DOHH2 (cell line): ENCODE results near the gene SLC47A1.

Experiments used
- H3F3A ChIP-seq: fragments of 200-600 bp; sonication (generic), shearing (Covaris generic); 2 replicates; pipeline ENCODE4 v1.6.0; 2016; ENCODE audit warnings: antibody characterized with exemption, mild to moderate bottlenecking; ENCODE audit not compliant: control insufficient read depth, insufficient read depth
- H3K27ac ChIP-seq: fragments of 200-600 bp; sonication (generic); 2 replicates; pipeline ENCODE4 v1.5.1; 2014; ENCODE audit warnings: low read depth, mild to moderate bottlenecking, low read length, moderate library complexity
- H3K27me3 ChIP-seq: fragments of 200-600 bp; sonication (generic); 2 replicates; pipeline ENCODE4 v1.6.1; 2014; ENCODE audit warnings: mild to moderate bottlenecking, low read length, mixed read lengths; ENCODE audit not compliant: control insufficient read depth
- H3K36me3 ChIP-seq: fragments of 200-600 bp; sonication (generic); 2 replicates; pipeline ENCODE4 v1.6.1; 2014; ENCODE audit warnings: mild to moderate bottlenecking, low read length, moderate library complexity, mixed read lengths; ENCODE audit not compliant: control insufficient read depth
- H3K4me1 ChIP-seq: fragments of 200-600 bp; sonication (generic); 2 replicates; pipeline ENCODE4 v1.6.1; 2014; ENCODE audit warnings: mild to moderate bottlenecking, low read length, mixed read lengths; ENCODE audit not compliant: control insufficient read depth
- H3K4me2 ChIP-seq: fragments of 200-600 bp; sonication (generic); 2 replicates; pipeline ENCODE4 v1.6.0; 2014; ENCODE audit warnings: mild to moderate bottlenecking, low read length, moderate library complexity
- H3K4me3 ChIP-seq: fragments of 200-600 bp; sonication (generic); 2 replicates; pipeline ENCODE4 v1.5.1; 2014; ENCODE audit warnings: mild to moderate bottlenecking, low read length, mixed read lengths
- H3K79me2 ChIP-seq: fragments of 200-600 bp; sonication (generic); 2 replicates; pipeline ENCODE4 v1.6.1; 2014; ENCODE audit warnings: mild to moderate bottlenecking, low read length, mixed read lengths; ENCODE audit not compliant: control insufficient read depth
- H3K9me2 ChIP-seq: fragments of 200-600 bp; sonication (generic); replicated peaks from 2 replicates; pipeline ENCODE4 v1.6.1; 2014; ENCODE audit warnings: mild to moderate bottlenecking, low read length, mixed read lengths; ENCODE audit not compliant: control insufficient read depth
- H3K9me3 ChIP-seq: fragments of 200-600 bp; sonication (generic); 2 replicates; pipeline ENCODE4 v1.6.1; 2014; ENCODE audit warnings: antibody characterized with exemption, low read length, mixed read lengths; ENCODE audit not compliant: control insufficient read depth, insufficient read depth
- H4K20me1 ChIP-seq: fragments of 200-600 bp; sonication (generic); 2 replicates; pipeline ENCODE4 v1.6.0; 2014; ENCODE audit warnings: low read depth, mild to moderate bottlenecking, antibody characterized with exemption, low read length, moderate library complexity; ENCODE audit not compliant: control insufficient read depth, insufficient read depth
- EZH2phosphoT487 ChIP-seq: fragments of 200-600 bp; sonication (generic); IDR thresholded peaks from 2 replicates; pipeline ENCODE4 v1.6.1; 2017; ENCODE audit warnings: borderline replicate concordance, mild to moderate bottlenecking, antibody characterized with exemption, low read length, moderate library complexity, mixed read lengths
- TF ChIP-seq, protein P1 (sequence below): fragments of 200-600 bp; sonication (generic); IDR thresholded peaks from one replicate; pipeline ENCODE4 v1.5.1; 2014; ENCODE audit warnings: antibody characterized with exemption, mild to moderate bottlenecking, low read depth, low read length; ENCODE audit not compliant: poor library complexity, severe bottlenecking

The SLC47A1 gene

DNA sequence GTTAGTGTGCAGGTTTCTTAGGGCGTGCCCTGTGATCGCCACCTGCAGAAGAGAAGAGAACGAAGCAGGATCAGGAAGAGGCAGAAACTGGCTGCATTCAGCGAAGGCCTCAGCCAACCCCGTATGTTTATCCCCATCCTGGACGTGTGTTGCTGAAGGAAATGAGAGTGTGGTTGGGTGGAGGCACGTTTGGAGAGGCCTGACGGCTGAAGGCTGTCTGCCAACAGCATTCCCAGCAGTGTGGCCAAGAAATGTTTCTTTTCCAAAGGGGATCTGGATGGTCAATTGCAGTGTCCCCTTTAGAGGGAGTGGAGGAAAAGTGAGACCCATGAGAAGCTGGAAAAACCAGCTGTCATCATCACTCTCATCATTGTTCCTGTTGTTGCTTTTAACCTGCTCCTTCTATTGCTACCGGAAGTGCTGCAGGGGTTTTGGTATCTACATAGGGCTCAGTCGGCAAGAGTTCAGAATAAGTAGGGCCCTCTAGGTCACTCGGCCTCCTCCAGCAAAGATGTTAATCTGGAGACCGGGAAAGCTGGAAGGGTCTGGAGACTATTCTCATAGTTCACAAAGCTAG is 46.5 kb upstream of the SLC47A1 start:
- H3K4me1 ChIP-seq: no peaks in the 10 kb centered on the region
- H3K9me2 ChIP-seq: no peaks in the 10 kb centered on the region
- TF ChIP-seq EZH2phosphoT487: no peak
- TF ChIP-seq, protein P1, sequence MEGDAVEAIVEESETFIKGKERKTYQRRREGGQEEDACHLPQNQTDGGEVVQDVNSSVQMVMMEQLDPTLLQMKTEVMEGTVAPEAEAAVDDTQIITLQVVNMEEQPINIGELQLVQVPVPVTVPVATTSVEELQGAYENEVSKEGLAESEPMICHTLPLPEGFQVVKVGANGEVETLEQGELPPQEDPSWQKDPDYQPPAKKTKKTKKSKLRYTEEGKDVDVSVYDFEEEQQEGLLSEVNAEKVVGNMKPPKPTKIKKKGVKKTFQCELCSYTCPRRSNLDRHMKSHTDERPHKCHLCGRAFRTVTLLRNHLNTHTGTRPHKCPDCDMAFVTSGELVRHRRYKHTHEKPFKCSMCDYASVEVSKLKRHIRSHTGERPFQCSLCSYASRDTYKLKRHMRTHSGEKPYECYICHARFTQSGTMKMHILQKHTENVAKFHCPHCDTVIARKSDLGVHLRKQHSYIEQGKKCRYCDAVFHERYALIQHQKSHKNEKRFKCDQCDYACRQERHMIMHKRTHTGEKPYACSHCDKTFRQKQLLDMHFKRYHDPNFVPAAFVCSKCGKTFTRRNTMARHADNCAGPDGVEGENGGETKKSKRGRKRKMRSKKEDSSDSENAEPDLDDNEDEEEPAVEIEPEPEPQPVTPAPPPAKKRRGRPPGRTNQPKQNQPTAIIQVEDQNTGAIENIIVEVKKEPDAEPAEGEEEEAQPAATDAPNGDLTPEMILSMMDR: no peak

DNA sequence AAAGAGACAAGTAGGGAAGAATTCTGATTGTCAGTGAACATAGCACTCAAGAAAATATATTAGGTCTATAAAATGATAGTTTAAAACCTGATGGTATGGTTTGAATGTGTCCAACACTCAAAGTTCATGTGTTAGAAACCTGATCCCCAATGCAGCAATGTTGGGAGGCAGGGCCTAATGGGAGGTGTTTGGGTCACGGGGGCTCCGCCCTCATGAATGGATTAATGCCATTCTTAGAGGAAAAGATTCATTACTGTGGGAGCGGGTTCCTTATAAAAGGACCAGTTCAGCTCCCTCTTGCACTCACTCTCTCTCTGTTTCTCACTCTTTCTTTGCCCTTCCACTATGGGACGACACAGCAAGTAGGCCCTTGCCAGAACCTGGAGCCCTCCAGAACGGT is 41.5 kb upstream of the SLC47A1 start:
- no peak overlapping the region for H3K4me3 ChIP-seq
- H3K4me1 ChIP-seq: peaks cover 8% of the 10 kb centered on the region
- no peaks in the 10 kb centered on the region for H3K9me3 ChIP-seq
- no peaks in the 10 kb centered on the region for H3K9me2 ChIP-seq
- H3K4me2 ChIP-seq: no peak overlapping the region
- H4K20me1 ChIP-seq: no peaks in the 10 kb centered on the region
- no peaks in the 10 kb centered on the region for H3K27me3 ChIP-seq
- no peaks in the 10 kb centered on the region for H3K36me3 ChIP-seq
- no peaks in the 10 kb centered on the region for H3K79me2 ChIP-seq
- H3F3A ChIP-seq: no peaks in the 10 kb centered on the region
- TF ChIP-seq, protein P1: no peak
- TF ChIP-seq EZH2phosphoT487: no peak
- no peak overlapping the region for H3K27ac ChIP-seq

More for the DNA sequence above, 46.5 kb upstream of the SLC47A1 start:
- Histone ChIP-seq H3K27ac (no peak overlapping the region), H3K4me3 (no peak overlapping the region), H4K20me1 (no peaks in the 10 kb centered on the region), H3F3A (no peaks in the 10 kb centered on the region), H3K9me3 (no peaks in the 10 kb centered on the region), H3K4me2 (no peak overlapping the region), H3K79me2 (no peaks in the 10 kb centered on the region), H3K27me3 (no peaks in the 10 kb centered on the region), H3K36me3 (no peaks in the 10 kb centered on the region)

DNA sequence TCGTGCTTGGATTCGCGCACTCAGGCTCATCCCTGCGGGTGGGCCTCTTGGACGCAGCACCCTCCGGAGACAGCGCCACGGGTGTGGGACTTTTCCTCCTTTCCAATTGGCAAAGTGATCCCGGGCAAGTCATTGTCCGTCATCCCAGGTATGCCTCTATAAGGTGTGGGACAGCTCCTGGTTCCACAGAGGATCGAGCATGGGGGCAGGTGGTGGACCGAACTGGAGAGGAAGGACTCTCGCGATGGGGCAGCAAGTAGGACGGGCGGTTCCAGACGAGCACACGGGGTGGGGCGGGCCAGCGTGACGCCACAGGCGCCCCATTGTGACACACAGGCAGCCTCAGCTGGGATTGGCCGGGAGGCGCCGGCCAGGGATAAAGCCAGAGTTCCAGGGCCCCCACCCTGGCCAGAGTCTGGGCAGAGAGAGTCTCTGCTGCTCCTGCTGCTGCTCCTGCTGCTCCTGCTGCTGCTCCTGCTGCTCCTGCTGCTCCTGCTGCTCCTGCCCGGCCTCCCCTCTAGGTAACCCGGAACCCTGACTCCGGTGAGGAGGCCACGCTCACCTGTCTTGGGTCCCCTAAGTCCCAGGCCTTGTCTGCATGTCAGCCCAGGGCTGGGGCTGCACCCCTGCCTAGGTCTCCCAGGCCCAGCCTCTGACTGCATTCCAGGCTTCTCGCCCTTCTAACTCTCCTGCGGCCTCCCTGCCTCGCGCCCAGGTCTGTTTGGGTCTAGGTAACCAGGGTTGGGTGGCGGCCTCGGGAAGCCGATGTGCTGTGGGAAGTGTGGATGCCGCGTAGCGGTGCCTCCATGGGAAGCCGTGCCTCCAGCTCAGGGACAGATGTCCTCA is 38.5 kb upstream of the SLC47A1 start:
- Histone ChIP-seq H3K9me2 (no peaks in the 10 kb centered on the region), H3F3A (no peaks in the 10 kb centered on the region), H4K20me1 (no peaks in the 10 kb centered on the region), H3K27ac (no peak overlapping the region), H3K9me3 (no peaks in the 10 kb centered on the region), H3K79me2 (no peaks in the 10 kb centered on the region), H3K4me1 (peaks cover 8% of the 10 kb centered on the region), H3K27me3 (no peaks in the 10 kb centered on the region), H3K36me3 (no peaks in the 10 kb centered on the region), H3K4me2 (peak overlapping the region; percentile 21; the same call in 1 of the 2 replicates), H3K4me3 (no peak overlapping the region)
- TF ChIP-seq, protein P1: no peak
- no peak for TF ChIP-seq EZH2phosphoT487
